ENCODE results near the gene CTXN1. TPM values are rescaled to one million over a fixed set of nuclear protein-coding genes. Genes with fewer than 3 reads are reported as not detected.

CTXN1 gene
- total RNA-seq (10 to 100 TPM; 40.1 to 67.2 TPM), polyA plus RNA-seq (ENCODE audit: insufficient read depth, low read depth, low replicate concordance) (19.4 TPM)
- long read RNA-seq, donor 1, transcript CTXN1-201 (2 exons, 1,274 nt), result major isoform, 38 of 38 reads
- long read RNA-seq, donor 1, partial matches to known transcripts, result 0 of 38 reads
- long read RNA-seq, donor 1, other reads (novel, unspliced or antisense), result 0 of 38 reads
- long read RNA-seq, donor 2, transcript CTXN1-201 (2 exons, 1,274 nt), result major isoform, 30 of 30 reads
- long read RNA-seq, donor 2, partial matches to known transcripts, result 0 of 30 reads
- long read RNA-seq, donor 2, other reads (novel, unspliced or antisense), result 0 of 30 reads

DNA sequence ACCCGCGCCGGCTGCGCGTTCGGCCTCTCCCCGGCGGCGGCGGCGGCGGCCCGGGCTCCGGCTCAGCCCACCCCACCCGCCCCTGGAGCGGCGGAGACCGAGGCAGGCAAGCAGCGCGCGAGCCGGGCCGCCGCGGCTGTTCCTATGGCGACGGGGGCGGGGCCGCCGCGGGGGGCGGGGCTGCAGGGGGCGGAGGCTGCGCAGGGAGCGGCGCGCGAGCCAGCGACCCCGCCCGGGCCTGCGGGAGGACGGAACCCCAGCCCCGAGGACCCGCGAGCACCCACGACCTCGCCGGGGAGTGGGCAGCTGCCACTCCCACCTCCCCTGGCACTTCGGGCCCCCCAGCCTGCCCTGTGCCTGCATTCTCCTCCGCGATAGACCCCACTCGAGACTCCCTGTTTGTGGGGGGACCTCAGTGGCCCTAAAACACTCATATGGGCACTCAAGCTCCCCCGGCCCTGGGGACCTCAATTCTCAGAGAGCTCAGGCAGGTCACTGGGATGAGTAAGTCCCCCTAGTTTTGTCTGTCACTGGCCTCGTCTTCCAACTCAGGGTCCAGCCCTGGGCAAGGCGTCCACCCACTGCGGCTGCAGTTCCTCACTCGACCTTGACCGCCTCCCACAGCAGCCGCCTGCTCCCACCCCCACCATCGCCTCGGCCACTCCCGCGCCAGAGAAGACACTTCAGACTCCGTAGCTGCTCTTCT lies at the start of gene CTXN1:
TSS of gene CTXN1 (minus strand) at position 115 of the 706 bp plus-strand sequence. CDS start 597 bp downstream, outside the sequence.
- H3K4me3 ChIP-seq, result peak within 1 kb of the TSS; percentile 51 to 52
- TF ChIP-seq, protein P1, sequence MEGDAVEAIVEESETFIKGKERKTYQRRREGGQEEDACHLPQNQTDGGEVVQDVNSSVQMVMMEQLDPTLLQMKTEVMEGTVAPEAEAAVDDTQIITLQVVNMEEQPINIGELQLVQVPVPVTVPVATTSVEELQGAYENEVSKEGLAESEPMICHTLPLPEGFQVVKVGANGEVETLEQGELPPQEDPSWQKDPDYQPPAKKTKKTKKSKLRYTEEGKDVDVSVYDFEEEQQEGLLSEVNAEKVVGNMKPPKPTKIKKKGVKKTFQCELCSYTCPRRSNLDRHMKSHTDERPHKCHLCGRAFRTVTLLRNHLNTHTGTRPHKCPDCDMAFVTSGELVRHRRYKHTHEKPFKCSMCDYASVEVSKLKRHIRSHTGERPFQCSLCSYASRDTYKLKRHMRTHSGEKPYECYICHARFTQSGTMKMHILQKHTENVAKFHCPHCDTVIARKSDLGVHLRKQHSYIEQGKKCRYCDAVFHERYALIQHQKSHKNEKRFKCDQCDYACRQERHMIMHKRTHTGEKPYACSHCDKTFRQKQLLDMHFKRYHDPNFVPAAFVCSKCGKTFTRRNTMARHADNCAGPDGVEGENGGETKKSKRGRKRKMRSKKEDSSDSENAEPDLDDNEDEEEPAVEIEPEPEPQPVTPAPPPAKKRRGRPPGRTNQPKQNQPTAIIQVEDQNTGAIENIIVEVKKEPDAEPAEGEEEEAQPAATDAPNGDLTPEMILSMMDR (IDR thresholded peaks at IDR 0.05), result peak in 2 of 3 experiments; percentile 11 to 14
- TF ChIP-seq POLR2A (IDR thresholded peaks at IDR 0.05), result no peak
- peak; percentile 83 for DNase-seq
- intact Hi-C loops (cut with DNase I; ENCODE audit: low total_unique reads), result no loop called here
- 2 to 19% methylated on average over 9 to 18 of the region's 65 CpGs for WGBS, 2 donors
- H3K27me3 ChIP-seq, result no peaks in the 10 kb centered on the region
- peaks cover 59% of the 10 kb centered on the region for H3K4me1 ChIP-seq
- H3K27ac ChIP-seq, result peak within 1 kb of the TSS; percentile 0 to 66
- H3K36me3 ChIP-seq (ENCODE audit: low read depth, missing control alignments), result no peaks in the 10 kb centered on the region
- no peaks in the 10 kb centered on the region for H3K9me3 ChIP-seq

GRCh38 chr19:7975037-7975436 lies 49.1 kb upstream of the CTXN1 start:
- 61 to 89% methylated on average over 3 to 7 of the region's 7 CpGs for WGBS, 2 donors
- Histone ChIP-seq H3K27me3 (no peaks in the 10 kb centered on the region), H3K9me3 (no peaks in the 10 kb centered on the region), H3K27ac (no peak overlapping the region), H3K4me3 (no peak overlapping the region), H3K36me3 (ENCODE audit: low read depth, missing control alignments) (no peaks in the 10 kb centered on the region), H3K4me1 (no peaks in the 10 kb centered on the region)
- intact Hi-C loops (cut with DNase I; ENCODE audit: low total_unique reads), result no loop called here
- TF ChIP-seq, protein P1 (IDR thresholded peaks at IDR 0.05), result no peak
- no peak for TF ChIP-seq POLR2A (IDR thresholded peaks at IDR 0.05)
- no peak for DNase-seq

DNA sequence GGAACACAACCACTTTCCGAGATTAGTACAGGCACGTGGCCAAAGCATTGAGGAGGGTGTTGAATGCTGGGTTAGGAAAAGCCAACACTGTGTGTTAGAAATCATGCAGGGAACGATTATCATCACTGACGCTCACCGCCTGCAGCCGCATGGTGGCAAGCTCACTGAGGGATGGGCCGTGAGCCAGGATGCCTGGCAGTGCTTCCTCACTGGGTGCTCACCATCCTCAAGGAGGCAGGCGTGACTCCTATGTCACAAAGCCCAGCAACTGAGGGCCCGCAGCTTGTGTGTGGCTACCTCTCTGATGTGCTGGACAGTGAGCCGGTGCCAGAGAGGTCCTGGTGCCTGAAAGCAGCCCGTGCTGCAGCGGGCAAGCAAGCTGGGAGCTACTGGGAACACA lies 47.9 kb upstream of the CTXN1 start:
- Histone ChIP-seq H3K27me3 (no peaks in the 10 kb centered on the region), H3K9me3 (no peaks in the 10 kb centered on the region), H3K36me3 (ENCODE audit: low read depth, missing control alignments) (no peaks in the 10 kb centered on the region), H3K27ac (no peak overlapping the region), H3K4me1 (no peaks in the 10 kb centered on the region), H3K4me3 (no peak overlapping the region)
- WGBS, 2 donors, result 83 to 91% methylated on average over 12 of the region's 12 CpGs
- DNase-seq, result no peak
- intact Hi-C loops (cut with DNase I; ENCODE audit: low total_unique reads), result no loop called here
- TF ChIP-seq POLR2A (IDR thresholded peaks at IDR 0.05), result no peak
- TF ChIP-seq, protein P1 (IDR thresholded peaks at IDR 0.05), result no peak

- H3K36me3 ChIP-seq (ENCODE audit: low read depth, missing control alignments), result no peaks in the 10 kb centered on the region
- H3K9me3 ChIP-seq, result no peaks in the 10 kb centered on the region
- H3K4me1 ChIP-seq, result no peaks in the 10 kb centered on the region
- WGBS, 2 donors, result 78 to 81% methylated on average over 11 to 35 of the region's 35 CpGs
- TF ChIP-seq, protein P1 (IDR thresholded peaks at IDR 0.05), result no peak
- no peak for TF ChIP-seq POLR2A (IDR thresholded peaks at IDR 0.05)
- H3K4me3 ChIP-seq, result no peak overlapping the region
- H3K27me3 ChIP-seq, result no peaks in the 10 kb centered on the region
- intact Hi-C loops (cut with DNase I; ENCODE audit: low total_unique reads), result no loop called here
- H3K27ac ChIP-seq, result no peak overlapping the region
- no peak for DNase-seq
These were observed 45.9 kb upstream of the CTXN1 start for GRCh38 chr19:7971553-7972520.

Measured in testis (tissue), 5 donors.